Measurements from ENCODE around the gene TGM1.

TGM1 gene

GRCh38 chr14:24271134-24271833, 8.3 kb upstream of the TGM1 start, which contains the start of gene RABGGTA:
Gene RABGGTA, minus strand, starts transcription at chr14:24271597. Its CDS starts 482 bp downstream, at chr14:24271115.
- ATAC-seq (peak; percentile 88), DNase-seq (peak; percentile 90)

- DNase-seq (no peak), ATAC-seq (no peak)
These were observed 7.7 kb upstream of the TGM1 start for GRCh38 chr14:24270537-24271133.

- no peak for DNase-seq
- no peak for ATAC-seq
These were observed 7.0 kb upstream of the TGM1 start for GRCh38 chr14:24269910-24270536.

- ATAC-seq, result no peak
These were observed 6.4 kb upstream of the TGM1 start for GRCh38 chr14:24269368-24269767.

GRCh38 chr14:24268225-24268624, 5.2 kb upstream of the TGM1 start:
- no peak for ATAC-seq
- no peak for DNase-seq

More at GRCh38 chr14:24269368-24269767, 6.4 kb upstream of the TGM1 start:
- DNase-seq, result no peak

- no peak for ATAC-seq
- DNase-seq, result no peak
These were observed 4.5 kb upstream of the TGM1 start for GRCh38 chr14:24267516-24267915.

- ATAC-seq (no peak), DNase-seq (no peak)
These were observed 3.6 kb upstream of the TGM1 start for GRCh38 chr14:24266344-24267244.

- DNase-seq, result no peak
- no peak for ATAC-seq
These were observed 1.3 kb upstream of the TGM1 start for GRCh38 chr14:24264298-24264697.

GRCh38 chr14:24263848-24264247, 871 bp upstream of the TGM1 start:
- no peak for DNase-seq
- no peak for ATAC-seq

- no peak for ATAC-seq
- DNase-seq, result no peak
These were observed 1.0 kb downstream of the TGM1 start for GRCh38 chr14:24261969-24262327.

- DNase-seq, result no peak
- no peak for ATAC-seq
These were observed 1.6 kb downstream of the TGM1 start for GRCh38 chr14:24261256-24261968.

GRCh38 chr14:24260780-24261157, 2.2 kb downstream of the TGM1 start:
- ATAC-seq (no peak), DNase-seq (no peak)

GRCh38 chr14:24260026-24260779, 2.8 kb downstream of the TGM1 start:
- no peak for ATAC-seq
- DNase-seq, result no peak

GRCh38 chr14:24259282-24260025, 3.5 kb downstream of the TGM1 start:
- DNase-seq (no peak), ATAC-seq (no peak)

- no peak for ATAC-seq
These were observed 4.3 kb downstream of the TGM1 start for GRCh38 chr14:24258548-24259265.

GRCh38 chr14:24258119-24258518, 4.9 kb downstream of the TGM1 start:
- no peak for ATAC-seq
- DNase-seq, result no peak

More at GRCh38 chr14:24258548-24259265, 4.3 kb downstream of the TGM1 start:
- DNase-seq, result no peak

- ATAC-seq, result no peak
These were observed 6.0 kb downstream of the TGM1 start for GRCh38 chr14:24256960-24257359.

GRCh38 chr14:24255931-24256711, 6.9 kb downstream of the TGM1 start:
- DNase-seq, result no peak
- ATAC-seq, result no peak

More at GRCh38 chr14:24256960-24257359, 6.0 kb downstream of the TGM1 start:
- no peak for DNase-seq

GRCh38 chr14:24255438-24255837, 7.5 kb downstream of the TGM1 start:
- DNase-seq, result no peak
- ATAC-seq, result no peak
